ENCODE measurements around the gene HOXA2.

HOXA2 gene

GRCh38 chr7:27098578-27099451 is 3.7 kb downstream of the HOXA2 start:
- DNase-seq (ENCODE audit: low spot score), result no peak

GRCh38 chr7:27097686-27098577 is 4.6 kb downstream of the HOXA2 start:
- no peak for DNase-seq (ENCODE audit: low spot score)

DNA sequence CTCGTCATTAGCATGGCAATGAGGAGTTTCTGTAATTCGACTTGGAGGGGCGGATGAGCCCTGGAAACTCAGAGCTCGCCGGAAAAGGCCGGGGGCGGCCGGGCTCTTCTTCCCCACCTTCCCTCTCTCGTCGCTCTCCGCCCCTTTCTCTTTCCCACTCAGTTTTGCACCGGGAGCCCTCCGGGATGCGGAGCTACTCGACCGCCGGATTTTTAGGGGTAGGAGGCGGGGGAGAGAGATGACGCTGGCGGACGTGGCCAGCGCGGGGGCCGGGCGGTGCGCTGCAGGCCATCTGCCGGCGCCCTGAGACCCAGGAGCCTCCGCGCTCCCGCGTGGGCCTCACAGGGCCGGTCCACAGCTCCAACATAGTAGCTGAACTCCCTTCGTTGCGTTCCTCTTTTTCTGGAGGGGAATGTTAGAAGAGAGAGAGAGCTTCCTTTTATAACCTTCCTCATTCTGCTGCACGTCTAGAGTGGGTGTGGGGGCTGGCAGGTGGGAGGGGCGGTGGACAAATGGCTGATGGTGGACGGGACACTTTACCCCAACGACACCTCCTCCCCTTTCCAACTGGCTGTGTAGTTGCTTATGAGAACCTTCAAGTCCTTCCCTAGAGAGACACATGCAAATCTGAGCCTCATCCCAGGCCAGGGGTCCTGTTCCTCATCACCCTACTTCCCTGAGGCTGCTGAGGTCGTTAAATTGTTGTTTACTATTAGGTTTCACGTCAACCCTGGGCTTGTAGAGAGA is 5.5 kb downstream of the HOXA2 start:
- DNase-seq (ENCODE audit: low spot score), result no peak

GRCh38 chr7:27095897-27096767 is 6.4 kb downstream of the HOXA2 start, which contains the start of gene HOXA1:
TSS of gene HOXA1 (minus strand) at chr7:27096000. CDS start at chr7:27095912, 88 bp downstream.
- no peak for DNase-seq (ENCODE audit: low spot score)

- DNase-seq (ENCODE audit: low spot score), result no peak
Observed at GRCh38 chr7:27095050-27095896, 7.2 kb downstream of the HOXA2 start.

GRCh38 chr7:27094304-27095049 is 8.0 kb downstream of the HOXA2 start:
- DNase-seq (ENCODE audit: low spot score), result no peak

DNA sequence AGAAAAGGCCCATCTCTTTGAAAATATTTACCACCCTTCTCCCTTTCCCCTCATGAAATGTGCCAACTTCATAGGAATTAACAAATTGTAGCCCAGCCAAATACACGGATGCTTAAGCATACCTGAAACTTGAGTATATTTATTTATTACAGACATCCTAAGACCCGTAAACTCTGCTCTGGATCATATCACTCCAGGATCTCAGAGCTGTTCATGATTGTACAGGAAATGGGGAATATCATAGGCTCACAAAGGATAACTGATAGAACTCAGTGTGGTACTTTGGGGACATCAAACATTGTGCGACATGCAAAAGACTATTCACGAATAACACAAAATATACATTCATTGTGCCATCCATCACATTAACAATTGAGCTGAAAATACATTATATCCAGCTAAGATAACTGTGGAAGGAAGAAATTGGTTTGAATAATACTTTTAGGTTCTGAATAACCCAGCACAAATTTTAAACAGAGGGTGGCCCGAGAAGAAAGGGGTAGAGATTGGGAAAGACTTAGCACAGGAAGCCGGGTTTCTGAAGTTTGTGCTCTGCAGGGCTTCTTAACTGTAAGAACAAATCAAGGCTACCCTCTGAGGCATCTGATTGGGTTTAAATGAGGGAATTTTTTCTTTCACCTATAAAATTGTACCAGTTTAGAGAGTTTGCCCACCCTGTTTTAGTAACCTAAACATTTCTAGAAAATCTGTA is 9.1 kb downstream of the HOXA2 start:
- DNase-seq (ENCODE audit: low spot score), result no peak

- no peak for DNase-seq (ENCODE audit: low spot score)
Observed at GRCh38 chr7:27092819-27093110, 9.7 kb downstream of the HOXA2 start.

DNA sequence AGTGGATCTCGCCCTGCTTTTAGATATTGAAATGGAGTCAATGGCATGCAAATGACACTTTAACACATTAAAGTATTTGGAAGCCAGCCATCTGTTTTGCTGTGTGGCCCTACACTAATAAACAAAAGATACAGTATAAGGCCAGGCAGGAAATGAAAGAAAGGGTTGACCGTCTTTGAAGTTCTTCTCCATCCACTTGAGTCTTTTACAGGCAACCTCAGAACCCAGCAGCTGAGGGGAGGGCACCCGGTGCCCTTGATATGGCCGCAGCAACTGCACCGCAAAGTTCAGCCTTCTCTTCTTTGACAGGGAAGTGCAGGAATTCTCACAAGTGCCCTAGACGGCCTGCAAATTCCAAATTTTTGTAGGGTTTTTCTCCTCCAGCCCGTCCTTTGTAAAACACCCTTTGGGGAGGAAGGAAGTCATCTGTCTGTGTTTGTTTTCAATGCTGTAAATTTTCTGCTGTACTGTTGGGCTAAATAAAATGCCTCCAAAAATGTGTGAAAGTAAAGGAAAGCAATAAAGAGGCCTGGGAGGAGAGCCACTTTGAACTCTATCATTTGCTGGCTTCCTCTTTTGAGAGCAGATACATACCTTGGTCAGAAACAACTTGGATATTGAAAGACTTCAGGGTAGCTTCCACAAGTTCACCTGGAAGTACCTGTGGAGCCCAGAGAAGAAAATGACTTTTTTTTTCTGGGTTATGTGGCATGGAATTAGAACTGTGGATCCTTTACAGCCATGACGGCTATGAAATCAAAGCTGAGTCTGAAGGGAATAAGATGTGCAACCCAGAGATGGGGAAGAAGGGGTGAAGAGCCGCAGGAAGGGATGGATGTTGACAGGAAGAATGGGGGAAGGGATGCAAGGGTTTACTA is 10.3 kb downstream of the HOXA2 start:
- DNase-seq (ENCODE audit: low spot score), result no peak

GRCh38 chr7:27091105-27091504 is 11.4 kb downstream of the HOXA2 start:
- no peak for DNase-seq (ENCODE audit: low spot score)

GRCh38 chr7:27088002-27088922 is 14.2 kb downstream of the HOXA2 start:
- DNase-seq (ENCODE audit: low spot score), result no peak

DNA sequence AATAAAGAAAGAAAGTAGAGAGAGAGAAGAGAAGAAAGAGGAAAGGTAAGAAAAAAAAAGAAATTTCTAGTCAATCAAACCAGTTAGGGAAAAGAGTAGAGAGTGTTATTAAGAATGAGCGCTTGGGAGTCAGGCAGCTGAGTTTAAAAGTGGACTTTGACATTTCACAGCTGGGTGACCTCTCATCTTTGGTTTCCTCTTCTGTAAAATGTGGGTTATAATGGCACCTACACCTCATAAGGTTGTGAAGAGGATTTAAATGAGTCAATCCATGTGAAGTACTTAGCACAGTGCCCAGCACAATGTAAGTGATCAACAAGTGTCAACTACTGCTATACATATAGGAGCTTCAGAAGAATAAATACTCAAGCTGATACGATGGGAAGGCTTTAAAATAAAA is 18.8 kb downstream of the HOXA2 start:
- no peak for DNase-seq (ENCODE audit: low spot score)

- DNase-seq (ENCODE audit: low spot score), result no peak
Observed at GRCh38 chr7:27082171-27082570, 20.3 kb downstream of the HOXA2 start.

DNA sequence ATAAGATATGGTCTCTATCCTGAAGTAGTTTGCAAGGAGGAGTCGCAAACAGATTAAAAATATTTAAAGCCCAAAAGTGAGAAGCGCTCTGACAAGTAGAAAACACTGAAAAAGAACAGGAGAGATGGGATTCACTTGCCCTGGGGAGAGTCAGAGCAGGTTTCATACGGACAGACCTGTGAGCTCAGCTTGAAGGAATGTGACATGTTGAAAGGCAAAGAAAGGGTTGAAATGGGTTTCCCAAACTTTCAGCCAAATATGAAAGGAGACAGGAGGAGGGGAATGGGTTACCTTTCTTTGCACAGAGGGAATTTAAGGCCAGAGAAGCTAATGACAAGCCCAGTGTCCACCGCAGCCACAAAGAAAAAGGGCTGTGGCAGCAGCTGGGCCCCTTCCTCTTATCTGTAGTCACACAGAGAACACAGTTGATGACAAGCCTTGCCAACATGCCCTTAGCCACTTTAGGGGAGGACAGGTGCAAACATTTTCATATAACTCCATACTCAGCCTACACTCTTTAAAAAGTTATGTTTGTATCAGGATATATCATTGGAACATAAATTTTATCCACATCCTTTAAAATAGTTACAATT is 21.5 kb downstream of the HOXA2 start:
- DNase-seq (ENCODE audit: low spot score), result no peak

DNA sequence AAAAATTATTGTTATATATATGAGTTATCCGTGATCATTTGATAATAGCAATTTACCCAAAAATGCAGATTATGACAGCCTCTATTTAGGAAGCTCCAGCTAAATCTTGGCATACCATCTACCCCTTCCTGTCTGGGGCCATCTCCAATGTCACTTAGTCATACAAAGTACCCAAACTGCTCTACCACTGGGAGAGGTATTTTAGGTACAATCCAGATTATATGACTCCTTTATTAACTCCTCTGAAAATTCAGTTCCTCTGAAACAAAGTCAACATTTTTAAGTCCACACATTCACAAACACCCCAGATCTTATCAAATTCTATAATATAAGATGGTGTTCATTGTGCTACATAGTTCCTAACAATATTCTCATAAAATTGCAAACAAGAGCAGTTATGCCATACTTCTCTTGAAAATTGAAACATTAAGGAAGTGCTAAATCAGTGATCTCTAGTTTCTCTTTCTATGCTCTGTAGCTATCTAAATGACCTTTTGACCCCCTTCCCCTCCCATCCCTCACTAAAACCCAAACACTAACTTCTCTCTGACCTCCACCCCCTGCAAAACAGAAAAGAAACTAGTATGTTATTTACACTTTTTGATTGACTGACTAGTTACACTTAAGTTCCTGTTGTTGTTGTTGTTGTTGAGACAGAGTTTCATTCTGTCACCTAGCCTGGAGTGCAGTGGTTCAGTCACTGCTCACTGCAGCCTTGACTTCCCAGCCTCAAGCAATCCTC is 23.1 kb downstream of the HOXA2 start:
- no peak for DNase-seq (ENCODE audit: low spot score)

Measured in D341Med (cell line).